NCI-H1092 (cell line): ENCODE data around the gene TMEM91.
"Not testable (repeated sequence)": the region's sequence is repeated elsewhere in the genome, so short reads cannot be mapped to it uniquely, and the experiment has no call there.

Experiments used
- DNase-seq: peaks from one replicate; lab custom pipeline; 2025; lab: John Stamatoyannopoulos, UW

TMEM91 gene

GRCh38 chr19:41377977-41378709, 1.8 kb downstream of the TMEM91 start:
- no peak for DNase-seq

- DNase-seq: not testable (repeated sequence)
Observed at GRCh38 chr19:41381536-41381935, 5.2 kb downstream of the TMEM91 start.

- DNase-seq: no peak
Observed at GRCh38 chr19:41384351-41384750, 8.0 kb downstream of the TMEM91 start.

- no peak for DNase-seq
Observed at GRCh38 chr19:41386442-41386841, 10.1 kb downstream of the TMEM91 start.

GRCh38 chr19:41391618-41392017, 15.3 kb downstream of the TMEM91 start:
- DNase-seq: no peak

GRCh38 chr19:41392775-41393174, 16.4 kb downstream of the TMEM91 start:
- no peak for DNase-seq

GRCh38 chr19:41395355-41395754, 19.0 kb downstream of the TMEM91 start:
- DNase-seq: no peak

GRCh38 chr19:41397086-41398049, 21.0 kb downstream of the TMEM91 start, which contains the start of the genes BCKDHA and EXOSC5:
BCKDHA (plus strand) TSS chr19:41397818; CDS start chr19:41397828, 10 bp downstream.
EXOSC5 (minus strand) TSS chr19:41397359; CDS start chr19:41397328, 31 bp downstream.
- peak; percentile 99 for DNase-seq

GRCh38 chr19:41398050-41398418, 21.7 kb downstream of the TMEM91 start:
- DNase-seq: no peak

- DNase-seq: no peak
Observed at GRCh38 chr19:41398598-41398997, 22.3 kb downstream of the TMEM91 start.

- DNase-seq: no peak
Observed at GRCh38 chr19:41399091-41399490, 22.8 kb downstream of the TMEM91 start.

GRCh38 chr19:41399525-41399924, 23.2 kb downstream of the TMEM91 start:
- no peak for DNase-seq

- DNase-seq: no peak
Observed at GRCh38 chr19:41401483-41401882, 25.1 kb downstream of the TMEM91 start.

- DNase-seq: no peak
Observed at GRCh38 chr19:41402010-41402409, 25.7 kb downstream of the TMEM91 start.

- no peak for DNase-seq
Observed at GRCh38 chr19:41403181-41403970, 27.0 kb downstream of the TMEM91 start.

- DNase-seq: no peak
Observed at GRCh38 chr19:41405776-41406175, 29.4 kb downstream of the TMEM91 start.

GRCh38 chr19:41407271-41407670, 30.9 kb downstream of the TMEM91 start:
- no peak for DNase-seq

GRCh38 chr19:41408256-41408655, 31.9 kb downstream of the TMEM91 start:
- no peak for DNase-seq

- not testable (repeated sequence) for DNase-seq
Observed at GRCh38 chr19:41408846-41409245, 32.5 kb downstream of the TMEM91 start.

- DNase-seq: no peak
Observed at GRCh38 chr19:41409288-41409687, 33.0 kb downstream of the TMEM91 start.

- no peak for DNase-seq
Observed at GRCh38 chr19:41410336-41411054, 34.2 kb downstream of the TMEM91 start.
